ENCODE measurements around the gene PHPT1.
"Not testable (repeated sequence)": the region's sequence is repeated elsewhere in the genome, so short reads cannot be mapped to it uniquely, and the experiment has no call there.

Gene PHPT1

GRCh38 chr9:136880651-136881050, 31.4 kb downstream of the PHPT1 start:
- no peak for TF ChIP-seq CTCF (IDR thresholded peaks at IDR 0.05; ENCODE audit: low read depth, low read length)
- no peak overlapping the region for H3K4me3 ChIP-seq (ENCODE audit: low read depth, low read length)

GRCh38 chr9:136881691-136882108, 32.5 kb downstream of the PHPT1 start:
- no peak for TF ChIP-seq CTCF (IDR thresholded peaks at IDR 0.05; ENCODE audit: low read depth, low read length)
- no peak overlapping the region for H3K4me3 ChIP-seq (ENCODE audit: low read depth, low read length)

GRCh38 chr9:136882109-136882946, 33.1 kb downstream of the PHPT1 start:
- H3K4me3 ChIP-seq (ENCODE audit: low read depth, low read length): peak overlapping the region; percentile 6; the same call in 1 of the 2 replicates
- TF ChIP-seq CTCF (IDR thresholded peaks at IDR 0.05; ENCODE audit: low read depth, low read length): no peak

- not testable (repeated sequence) for H3K4me3 ChIP-seq (ENCODE audit: low read depth, low read length)
Measured at GRCh38 chr9:136882947-136883283, 33.7 kb downstream of the PHPT1 start.

GRCh38 chr9:136883670-136884069, 34.5 kb downstream of the PHPT1 start:
- H3K4me3 ChIP-seq (ENCODE audit: low read depth, low read length): not testable (repeated sequence)

GRCh38 chr9:136885950-136886578, 36.9 kb downstream of the PHPT1 start, which contains the start of gene TRAF2:
Gene TRAF2 (plus strand): TSS chr9:136886516. CDS start chr9:136898741, 12,225 bp downstream.
- no peak for TF ChIP-seq CTCF (IDR thresholded peaks at IDR 0.05; ENCODE audit: low read depth, low read length)
- H3K4me3 ChIP-seq (ENCODE audit: low read depth, low read length): peak within 1 kb of the TSS; percentile 81

GRCh38 chr9:136886610-136887597, 37.7 kb downstream of the PHPT1 start:
- TF ChIP-seq CTCF (IDR thresholded peaks at IDR 0.05; ENCODE audit: low read depth, low read length): no peak
- peak overlapping the region; percentile 81 for H3K4me3 ChIP-seq (ENCODE audit: low read depth, low read length)
